ENCODE data around the gene NFU1.

- TF ChIP-seq CTCF (IDR thresholded peaks at IDR 0.05; ENCODE audit: borderline replicate concordance, extremely low read depth, low read length, poor library complexity, severe bottlenecking) (no peak), EZH2 (IDR thresholded peaks at IDR 0.05; ENCODE audit: borderline replicate concordance, low read depth, low read length, severe bottlenecking) (no peak)
These were observed 21.1 kb downstream of the NFU1 start for GRCh38 chr2:69416147-69416546.
